T-helper 9 cell (primary cell): Measurements from ENCODE around the gene SMIM15.

ENCODE experiments used
- DNase-seq: peaks from one replicate; pipeline ENCODE4 v3.0.0-alpha.2; 2020

Gene SMIM15

GRCh38 chr5:61159070-61159469, 3.2 kb downstream of the SMIM15 start:
- no peak for DNase-seq

GRCh38 chr5:61151893-61152292, 10.4 kb downstream of the SMIM15 start:
- no peak for DNase-seq

GRCh38 chr5:61148515-61148914, 13.8 kb downstream of the SMIM15 start:
- DNase-seq: no peak

GRCh38 chr5:61142811-61143210, 19.5 kb downstream of the SMIM15 start:
- no peak for DNase-seq

GRCh38 chr5:61142391-61142790, 19.9 kb downstream of the SMIM15 start:
- no peak for DNase-seq

GRCh38 chr5:61141801-61142200, 20.5 kb downstream of the SMIM15 start:
- no peak for DNase-seq

GRCh38 chr5:61139931-61140330, 22.3 kb downstream of the SMIM15 start:
- DNase-seq: no peak

GRCh38 chr5:61139094-61139873, 23.0 kb downstream of the SMIM15 start:
- no peak for DNase-seq

GRCh38 chr5:61137835-61138234, 24.4 kb downstream of the SMIM15 start:
- DNase-seq: no peak

GRCh38 chr5:61132559-61132958, 29.7 kb downstream of the SMIM15 start:
- DNase-seq: no peak

- no peak for DNase-seq
Measured at GRCh38 chr5:61130289-61130688, 32.0 kb downstream of the SMIM15 start.

GRCh38 chr5:61123145-61123544, 39.1 kb downstream of the SMIM15 start:
- DNase-seq: no peak

GRCh38 chr5:61120534-61120933, 41.7 kb downstream of the SMIM15 start:
- no peak for DNase-seq

- no peak for DNase-seq
Measured at GRCh38 chr5:61119066-61119465, 43.2 kb downstream of the SMIM15 start.

- no peak for DNase-seq
Measured at GRCh38 chr5:61115968-61116367, 46.3 kb downstream of the SMIM15 start.

- no peak for DNase-seq
Measured at GRCh38 chr5:61114441-61114840, 47.8 kb downstream of the SMIM15 start.
